ENCODE results near the gene GIN1. TPM values are rescaled to one million over a fixed set of nuclear protein-coding genes. Genes with fewer than 3 reads are reported as not detected.

Gene GIN1
- total and polyA plus RNA-seq, 2 of the 4 experiments (the other 2 are of a cell fraction) = 2.9 to 3.1 TPM

- no peak overlapping the region for H2BK120ac ChIP-seq (ENCODE audit: low read depth, low read length)
- dilution Hi-C loops (cut with HindIII; ENCODE audit: low sequenced_read_pairs, unreplicated experiment) = no loop called here
- H3K27me3 ChIP-seq (ENCODE audit: control insufficient read depth, insufficient read depth, low read length) = no peaks in the 10 kb centered on the region
- DNase-seq (no peak), ATAC-seq (ENCODE audit: low read depth) (no peak)
- no peak overlapping the region for H3K14ac ChIP-seq (replicated peaks; ENCODE audit: low read depth, low read length)
- no peak overlapping the region for H3K23ac ChIP-seq (ENCODE audit: low read depth, low read length)
- H3K9me1 ChIP-seq (ENCODE audit: insufficient read depth, low read length) = no peaks in the 10 kb centered on the region
- H2AK5ac ChIP-seq (ENCODE audit: low read depth, low read length) = no peak overlapping the region
- no peak overlapping the region for H3K4ac ChIP-seq (ENCODE audit: low read depth, low read length)
- no peak overlapping the region for H2AFZ ChIP-seq (replicated peaks; ENCODE audit: low read length, poor library complexity)
- no peak overlapping the region for H4K5ac ChIP-seq (ENCODE audit: low read depth, low read length)
- no peaks in the 10 kb centered on the region for H3K79me1 ChIP-seq (ENCODE audit: low read depth in 1 of 2, low read length in 2 of 2)
- no peak overlapping the region for H3K56ac ChIP-seq (ENCODE audit: extremely low read depth, insufficient read depth, low read length)
- no peak overlapping the region for H4K8ac ChIP-seq (ENCODE audit: low read depth in 2 of 2, low read length in 2 of 2)
- no peaks in the 10 kb centered on the region for H3K4me1 ChIP-seq (ENCODE audit: control insufficient read depth, insufficient read depth, low read length)
- no peak overlapping the region for H3K4me2 ChIP-seq (ENCODE audit: low read depth, low read length)
- no peak overlapping the region for H2BK20ac ChIP-seq (ENCODE audit: low read depth, low read length)
- no peak overlapping the region for H2BK5ac ChIP-seq (ENCODE audit: low read depth, low read length, poor library complexity, severe bottlenecking)
- no peak overlapping the region for H3K27ac ChIP-seq (ENCODE audit: insufficient read depth, low read length)
- BruUV-seq (replicated peaks) = no TSS peak
- no peak overlapping the region for H2BK15ac ChIP-seq (ENCODE audit: low read depth, low read length)
- no peak overlapping the region for H4K91ac ChIP-seq (ENCODE audit: insufficient read depth, low read depth, low read length)
- no peak overlapping the region for H3K9ac ChIP-seq (ENCODE audit: low read depth, low read length)
- no peak overlapping the region for H3K4me3 ChIP-seq (ENCODE audit: insufficient read depth, low read depth, low read length)
- intact Hi-C loops (cut with micrococcal nuclease) = no loop called here
- POLR2A ChIA-PET (ENCODE audit: unreplicated experiment) = no interaction called here
- CTCF ChIA-PET = no interaction called here
- TF ChIP-seq MXI1 (IDR thresholded peaks at IDR 0.05; ENCODE audit: borderline replicate concordance, low read depth, low read length) (no peak), CEBPB (IDR thresholded peaks at IDR 0.05; ENCODE audit: low read depth, low read length) (no peak), USF2 (IDR thresholded peaks at IDR 0.05; ENCODE audit: low read depth, low read length) (no peak)
- no peak overlapping the region for H3K18ac ChIP-seq (ENCODE audit: low read depth, low read length)
- WGBS, 2 experiments (ENCODE audit: extremely low coverage in 2 of 2, insufficient read length in 1 of 2) = no CpG with 5 or more reads among the region's 6 CpGs
- in situ Hi-C loops (cut with MboI; ENCODE audit: low sequenced_read_pairs) = no loop called here
- no peaks in the 10 kb centered on the region for H3K9me3 ChIP-seq (ENCODE audit: control insufficient read depth, insufficient read depth, low read length)
- no peaks in the 10 kb centered on the region for H4K20me1 ChIP-seq (ENCODE audit: insufficient read depth, low read length)
- H3K36me3 ChIP-seq (ENCODE audit: control insufficient read depth, insufficient read depth, low read length) = peaks cover 3% of the 10 kb centered on the region; the same call in 1 of the 2 replicates
- H2AK9ac ChIP-seq (replicated peaks; ENCODE audit: low read depth, low read length, poor library complexity) = no peak overlapping the region
Measured at GRCh38 chr5:103101079-103101750, 18.7 kb downstream of the GIN1 start.

Measured in IMR-90 (cell line).